ENCODE results near the gene PLXNA4. TPM values are rescaled to one million over a fixed set of nuclear protein-coding genes. Genes with fewer than 3 reads are reported as not detected.

Gene PLXNA4
- total RNA-seq, 1 donor from 2014 or later: 17.6 TPM

DNA sequence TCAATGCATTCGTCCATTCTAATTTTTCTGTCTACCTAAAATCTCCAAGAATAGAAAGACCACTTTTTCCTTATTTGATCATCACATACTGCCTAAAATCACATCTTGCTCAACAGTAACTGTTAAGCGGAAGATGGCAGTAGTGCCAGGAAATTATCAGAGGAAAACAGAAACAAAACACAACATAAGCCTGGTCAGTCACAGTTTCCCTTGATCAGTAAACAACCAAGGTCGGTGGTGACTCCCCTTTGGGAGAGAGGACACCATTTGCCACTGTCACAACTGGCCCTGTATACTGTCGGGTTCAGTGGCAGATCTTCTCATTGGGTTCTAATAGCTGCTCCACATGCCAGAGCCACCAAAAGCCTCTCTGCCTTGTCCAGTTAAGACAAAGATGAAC, 106.6 kb downstream of the PLXNA4 start:
- intact Hi-C loops (cut with DNase I): no loop called here
- ATAC-seq (no peak), DNase-seq (ENCODE audit: missing footprints) (no peak)

DNA sequence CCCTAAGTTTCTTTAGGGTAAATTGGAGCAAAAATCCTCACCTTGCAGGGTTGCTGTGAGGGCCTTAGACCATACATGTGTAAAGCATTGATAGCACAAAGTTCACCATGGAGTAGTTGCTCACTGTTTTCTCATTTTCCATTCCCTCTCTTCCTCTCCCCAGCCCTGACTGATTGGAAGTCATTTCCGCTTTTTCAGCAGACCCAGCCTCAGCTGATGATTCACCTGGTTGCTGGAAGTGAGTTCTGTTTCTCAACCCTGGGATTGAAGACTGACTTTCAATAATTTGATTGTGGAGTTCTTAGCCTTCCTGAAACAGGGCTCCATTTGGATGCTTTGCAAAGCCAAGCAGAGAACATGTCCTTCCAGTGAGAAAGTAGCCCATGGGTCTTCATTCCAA, 107.0 kb downstream of the PLXNA4 start:
- DNase-seq (ENCODE audit: missing footprints): no peak
- ATAC-seq: no peak
- intact Hi-C loops (cut with DNase I): no loop called here

GRCh38 chr7:132466367-132466766, 109.9 kb downstream of the PLXNA4 start:
- no peak for DNase-seq (ENCODE audit: missing footprints)
- no peak for ATAC-seq
- intact Hi-C loops (cut with DNase I): no loop called here

DNA sequence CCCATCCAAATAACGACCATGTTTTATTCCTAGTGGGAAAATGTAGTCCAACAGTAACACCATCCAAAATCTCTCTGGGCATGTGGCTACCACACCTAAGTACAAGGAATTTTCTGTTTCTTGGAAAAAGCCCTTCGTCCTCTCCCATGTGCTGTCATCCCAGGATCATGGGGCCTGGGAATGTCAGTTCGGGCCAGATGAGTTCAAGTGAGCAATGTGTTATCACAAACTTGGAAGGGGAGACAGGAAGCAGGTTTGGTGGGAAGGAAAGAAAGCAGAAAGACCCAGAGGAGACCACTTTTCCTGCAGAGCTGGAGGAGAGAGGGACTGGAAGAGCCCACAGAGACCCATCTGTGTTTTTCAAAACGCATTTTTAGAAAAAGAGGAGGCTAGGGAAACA, 110.8 kb downstream of the PLXNA4 start:
- no peak for DNase-seq (ENCODE audit: missing footprints)
- peak; percentile 20 for ATAC-seq
- intact Hi-C loops (cut with DNase I): loop anchor here (2.0 kb wide), 1 partner anchor 25 kb away; no protein-coding TSS in a partner anchor

DNA sequence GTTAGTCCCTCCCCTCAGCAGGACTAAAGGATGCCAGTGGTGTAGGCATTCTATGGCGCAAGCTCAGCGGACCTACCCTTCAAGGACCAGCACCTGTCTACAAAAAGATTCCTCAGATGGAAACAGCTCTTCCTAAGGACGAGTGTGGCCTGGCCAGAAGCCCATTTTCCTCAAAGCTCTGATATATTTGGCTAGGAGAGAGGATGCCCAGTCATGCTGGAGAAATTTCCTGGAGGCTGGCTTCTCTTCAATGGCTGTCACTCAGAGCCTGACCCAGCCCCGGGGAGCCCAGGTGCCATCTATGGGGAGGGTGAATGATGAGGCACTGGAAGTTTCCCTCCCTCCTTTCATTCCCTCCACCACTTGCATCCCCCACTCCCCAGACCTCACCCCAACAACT, 111.5 kb downstream of the PLXNA4 start:
- intact Hi-C loops (cut with DNase I): loop anchor here (2.0 kb wide), 1 partner anchor 24 kb away; no protein-coding TSS in a partner anchor
- peak; percentile 70 for ATAC-seq

DNA sequence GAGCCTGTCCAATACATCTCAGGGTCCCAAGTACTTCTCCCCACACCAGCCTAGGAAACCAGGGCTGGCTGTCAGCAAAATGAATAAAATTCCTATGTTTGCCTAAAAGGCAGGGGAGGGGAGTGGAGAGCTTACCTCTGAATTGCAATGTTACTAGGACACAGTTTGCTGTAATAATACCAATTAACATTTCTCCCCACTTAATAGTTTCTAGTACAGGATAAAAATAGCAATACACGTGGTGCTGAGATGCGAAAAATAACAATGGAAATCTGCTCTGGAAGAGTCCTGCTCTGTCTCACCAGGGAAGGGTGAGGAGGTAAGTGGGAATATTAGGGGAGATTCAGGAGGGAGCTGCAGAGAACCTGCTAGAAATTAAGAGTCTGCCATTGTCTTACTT, 112.3 kb downstream of the PLXNA4 start:
- ATAC-seq (peak; percentile 66), DNase-seq (ENCODE audit: missing footprints) (no peak)
- intact Hi-C loops (cut with DNase I): loop anchor here (2.0 kb wide), 1 partner anchor 23 kb away; no protein-coding TSS in a partner anchor

More for the DNA sequence above, 111.5 kb downstream of the PLXNA4 start:
- no peak for DNase-seq (ENCODE audit: missing footprints)

DNA sequence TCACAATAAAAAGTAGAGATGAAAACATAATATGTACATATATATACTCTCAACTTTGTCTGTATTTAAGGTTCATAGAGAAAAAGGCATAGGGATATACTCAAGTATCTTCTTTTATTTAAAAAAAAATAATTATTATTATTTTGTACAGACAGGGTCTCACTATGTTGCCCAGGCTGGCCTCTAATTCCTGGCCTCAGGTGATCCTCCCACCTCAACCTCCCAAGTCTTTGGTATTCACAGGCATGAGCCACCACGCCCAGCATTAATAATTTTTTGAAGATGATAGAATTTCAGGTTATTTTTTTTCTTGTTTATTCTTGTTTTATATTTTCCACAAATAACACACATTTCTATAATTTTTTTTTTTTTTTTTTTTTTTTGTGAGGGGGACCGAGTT, 113.8 kb downstream of the PLXNA4 start:
- no peak for ATAC-seq
- DNase-seq (ENCODE audit: missing footprints): no peak
- intact Hi-C loops (cut with DNase I): no loop called here

GRCh38 chr7:132461032-132461592, 115.2 kb downstream of the PLXNA4 start:
- intact Hi-C loops (cut with DNase I): no loop called here
- DNase-seq (ENCODE audit: missing footprints) (no peak), ATAC-seq (no peak)

DNA sequence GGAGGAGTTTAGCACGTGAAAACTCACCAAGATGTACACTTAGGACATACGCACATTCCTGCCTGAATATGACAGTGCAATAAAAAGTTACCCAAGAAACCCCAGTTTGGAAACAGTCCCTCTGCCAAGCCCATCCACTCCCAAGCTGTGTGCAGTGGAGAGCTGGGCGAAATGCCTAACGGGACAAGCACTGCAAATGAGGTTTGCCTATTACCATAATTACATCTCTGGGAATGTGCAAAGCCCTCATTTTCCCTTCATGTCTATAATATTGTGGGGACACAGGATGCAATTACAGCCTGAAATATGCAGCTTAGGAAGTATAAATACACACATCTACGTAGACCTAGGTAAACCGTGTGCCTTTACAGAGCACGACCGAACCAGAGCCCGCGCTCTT, 117.5 kb downstream of the PLXNA4 start:
- ATAC-seq: no peak
- intact Hi-C loops (cut with DNase I): no loop called here
- DNase-seq (ENCODE audit: missing footprints): no peak

- DNase-seq (ENCODE audit: missing footprints): no peak
- intact Hi-C loops (cut with DNase I): no loop called here
- no peak for ATAC-seq
Measured at GRCh38 chr7:132457658-132458057, 118.6 kb downstream of the PLXNA4 start.

- ATAC-seq (peak; percentile 55), DNase-seq (ENCODE audit: missing footprints) (no peak)
- intact Hi-C loops (cut with DNase I): no loop called here
Measured at GRCh38 chr7:132456418-132456817, 119.9 kb downstream of the PLXNA4 start.

DNA sequence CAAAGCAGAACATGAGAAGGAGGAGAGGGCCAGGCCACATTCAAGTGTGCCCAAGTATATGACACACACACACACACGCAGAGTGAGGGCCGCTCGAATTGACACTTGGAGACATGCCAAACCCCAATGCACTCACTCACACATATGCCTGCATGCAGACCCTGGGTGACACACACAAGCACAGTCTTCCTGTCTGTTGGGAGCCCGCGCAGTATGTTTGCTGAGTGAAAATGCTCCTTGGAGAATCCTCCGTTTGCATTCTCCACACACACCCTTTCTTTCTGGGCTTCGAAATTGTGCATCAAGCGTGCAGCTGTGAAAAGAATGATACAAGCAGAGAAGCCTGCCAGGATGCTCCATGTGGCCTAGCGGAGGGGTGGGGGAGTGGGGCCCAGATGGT, 120.9 kb downstream of the PLXNA4 start:
- ATAC-seq (no peak), DNase-seq (ENCODE audit: missing footprints) (no peak)
- intact Hi-C loops (cut with DNase I): no loop called here

GRCh38 chr7:132453826-132454225, 122.4 kb downstream of the PLXNA4 start:
- no peak for DNase-seq (ENCODE audit: missing footprints)
- ATAC-seq: no peak
- intact Hi-C loops (cut with DNase I): no loop called here

GRCh38 chr7:132451161-132451560, 125.1 kb downstream of the PLXNA4 start:
- ATAC-seq (no peak), DNase-seq (ENCODE audit: missing footprints) (no peak)
- intact Hi-C loops (cut with DNase I): no loop called here

DNA sequence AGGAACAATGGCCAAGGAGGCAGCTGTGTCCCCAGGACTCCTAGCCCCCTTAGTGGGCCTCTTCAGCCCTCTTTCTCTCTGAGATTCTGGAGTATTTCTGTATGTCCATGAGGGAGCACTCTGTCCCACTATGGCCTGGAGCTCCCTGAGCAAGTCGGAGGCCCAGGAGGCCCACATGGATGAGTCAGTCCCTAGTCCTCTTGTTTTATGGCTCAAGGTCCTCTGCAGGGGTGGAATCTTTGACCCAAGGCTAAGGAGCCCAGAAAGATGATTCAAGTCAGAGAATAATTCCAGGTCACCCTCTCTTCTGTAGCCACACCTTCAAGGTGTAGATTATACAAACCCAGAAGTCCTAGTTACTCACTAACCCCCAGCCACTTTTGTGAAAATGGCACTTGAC, 125.6 kb downstream of the PLXNA4 start:
- no peak for ATAC-seq
- DNase-seq (ENCODE audit: missing footprints): no peak
- intact Hi-C loops (cut with DNase I): no loop called here

- DNase-seq (ENCODE audit: missing footprints): no peak
- intact Hi-C loops (cut with DNase I): no loop called here
- ATAC-seq: no peak
Measured at GRCh38 chr7:132450188-132450587, 126.1 kb downstream of the PLXNA4 start.

DNA sequence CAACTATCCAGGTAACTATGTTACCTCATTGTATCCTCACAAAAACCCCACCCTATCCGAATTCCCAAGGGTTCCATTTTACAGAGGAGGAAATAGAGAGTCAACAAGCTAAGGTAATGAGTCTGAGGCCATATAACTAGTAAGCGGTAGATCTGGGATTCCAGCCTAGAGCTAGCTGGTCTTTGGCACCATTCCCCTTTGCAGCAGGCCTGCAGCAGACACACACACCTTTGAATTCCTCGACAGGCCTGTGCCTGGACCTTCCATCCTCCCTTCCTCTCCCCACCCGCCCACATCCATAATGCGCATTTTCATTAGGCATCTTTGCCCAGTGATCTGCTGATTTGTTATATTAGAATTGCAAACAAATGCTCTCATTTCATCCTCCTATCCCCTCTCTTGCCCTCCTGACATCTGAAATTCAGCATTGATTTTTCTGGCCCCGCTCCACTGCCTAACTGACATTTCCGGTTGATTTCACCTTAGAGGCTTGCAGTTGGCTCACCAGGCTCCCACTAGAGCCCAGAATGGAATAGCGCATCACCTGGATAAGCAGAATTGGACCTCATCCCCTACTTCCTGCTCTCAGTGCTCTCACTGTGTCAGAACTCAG, 129.5 kb downstream of the PLXNA4 start:
- DNase-seq (ENCODE audit: missing footprints) (no peak), ATAC-seq (no peak)
- intact Hi-C loops (cut with DNase I): no loop called here

DNA sequence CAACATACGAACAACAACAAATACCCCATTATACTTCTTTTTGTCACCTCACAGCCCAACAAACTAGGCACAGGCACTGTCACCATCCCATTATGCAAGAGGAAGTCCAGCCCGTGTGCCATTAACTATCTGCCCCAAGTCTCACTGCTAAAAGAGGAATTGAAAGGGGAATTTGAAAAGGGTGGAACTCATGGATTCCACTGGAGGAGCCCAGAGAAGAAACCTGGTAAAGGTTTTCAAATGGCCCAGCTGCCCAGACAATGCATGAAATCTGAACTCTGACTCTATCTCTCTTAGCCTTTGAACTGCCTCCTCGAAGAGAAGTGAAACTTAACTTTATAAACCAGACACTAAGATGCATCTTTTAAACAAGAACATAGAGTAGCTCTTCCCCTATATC, 130.0 kb downstream of the PLXNA4 start:
- DNase-seq (ENCODE audit: missing footprints) (no peak), ATAC-seq (no peak)
- intact Hi-C loops (cut with DNase I): no loop called here

- no peak for DNase-seq (ENCODE audit: missing footprints)
- intact Hi-C loops (cut with DNase I): loop anchor here (5.0 kb wide), 1 partner anchor 73 kb away; no protein-coding TSS in a partner anchor
- no peak for ATAC-seq
Measured at GRCh38 chr7:132443761-132444520, 132.3 kb downstream of the PLXNA4 start.

GRCh38 chr7:132441935-132442334, 134.3 kb downstream of the PLXNA4 start:
- intact Hi-C loops (cut with DNase I): loop anchor here (2.0 to 5.0 kb wide), 2 partner anchors 23 to 75 kb away; no protein-coding TSS in a partner anchor
- ATAC-seq: peak; percentile 84
- no peak for DNase-seq (ENCODE audit: missing footprints)

All from Right ventricle myocardium inferior (tissue), 1 donor.